ENCODE results near the gene SRSF11.
"Not testable (repeated sequence)": the region's sequence is repeated elsewhere in the genome, so short reads cannot be mapped to it uniquely, and the experiment has no call there.

The SRSF11 gene

GRCh38 chr1:70221238-70222121 is at the start of gene SRSF11:
Gene SRSF11, plus strand, starts transcription at chr1:70221380. Its CDS starts 257 bp downstream, at chr1:70221637.
- peak; percentile 97 to 98 for DNase-seq (ENCODE audit: low read depth in 2 of 2)

- DNase-seq (ENCODE audit: low read depth in 2 of 2), result no peak
Observed at GRCh38 chr1:70171512-70171911, 49.7 kb upstream of the SRSF11 start.

- DNase-seq (ENCODE audit: low read depth in 2 of 2), result not testable (repeated sequence)
Observed at GRCh38 chr1:70185181-70185580, 36.0 kb upstream of the SRSF11 start.

GRCh38 chr1:70188522-70188921 is 32.7 kb upstream of the SRSF11 start:
- no peak for DNase-seq (ENCODE audit: low read depth in 2 of 2)

GRCh38 chr1:70190180-70190579 is 31.0 kb upstream of the SRSF11 start:
- DNase-seq (ENCODE audit: low read depth in 2 of 2), result no peak

GRCh38 chr1:70192446-70192845 is 28.7 kb upstream of the SRSF11 start:
- DNase-seq (ENCODE audit: low read depth in 2 of 2), result not testable (repeated sequence)

- DNase-seq (ENCODE audit: low read depth in 2 of 2), result no peak
Observed at GRCh38 chr1:70194601-70195000, 26.6 kb upstream of the SRSF11 start.

- DNase-seq (ENCODE audit: low read depth in 2 of 2), result no peak
Observed at GRCh38 chr1:70195342-70195741, 25.8 kb upstream of the SRSF11 start.

GRCh38 chr1:70196333-70196732 is 24.8 kb upstream of the SRSF11 start:
- DNase-seq (ENCODE audit: low read depth in 2 of 2), result no peak

- DNase-seq (ENCODE audit: low read depth in 2 of 2), result no peak
Observed at GRCh38 chr1:70200065-70200464, 21.1 kb upstream of the SRSF11 start.

- no peak for DNase-seq (ENCODE audit: low read depth in 2 of 2)
Observed at GRCh38 chr1:70202173-70202758, 18.9 kb upstream of the SRSF11 start.

- DNase-seq (ENCODE audit: low read depth in 2 of 2), result no peak
Observed at GRCh38 chr1:70204139-70204538, 17.0 kb upstream of the SRSF11 start.

- DNase-seq (ENCODE audit: low read depth in 2 of 2), result no peak
Observed at GRCh38 chr1:70204600-70204999, 16.6 kb upstream of the SRSF11 start.

- no peak for DNase-seq (ENCODE audit: low read depth in 2 of 2)
Observed at GRCh38 chr1:70205071-70205433, 16.1 kb upstream of the SRSF11 start.

GRCh38 chr1:70205434-70206118 is 15.6 kb upstream of the SRSF11 start, which contains the start of gene LRRC40:
Gene LRRC40, minus strand, starts transcription at chr1:70205579. Its CDS starts 39 bp downstream, at chr1:70205540.
- peak; percentile 88 to 93 for DNase-seq (ENCODE audit: low read depth in 2 of 2)

GRCh38 chr1:70206833-70207232 is 14.3 kb upstream of the SRSF11 start:
- DNase-seq (ENCODE audit: low read depth in 2 of 2), result not testable (repeated sequence)

- DNase-seq (ENCODE audit: low read depth in 2 of 2), result no peak
Observed at GRCh38 chr1:70207492-70207891, 13.7 kb upstream of the SRSF11 start.

- DNase-seq (ENCODE audit: low read depth in 2 of 2), result no peak
Observed at GRCh38 chr1:70208292-70208691, 12.9 kb upstream of the SRSF11 start.

GRCh38 chr1:70210820-70211219 is 10.4 kb upstream of the SRSF11 start:
- no peak for DNase-seq (ENCODE audit: low read depth in 2 of 2)

GRCh38 chr1:70211541-70211940 is 9.6 kb upstream of the SRSF11 start:
- DNase-seq (ENCODE audit: low read depth in 2 of 2), result no peak

GRCh38 chr1:70220015-70220414 is 1.2 kb upstream of the SRSF11 start:
- DNase-seq (ENCODE audit: low read depth in 2 of 2), result no peak

GRCh38 chr1:70220517-70221237 is 503 bp upstream of the SRSF11 start:
- DNase-seq (ENCODE audit: low read depth in 2 of 2), result no peak
